DMS 273 (cell line): ENCODE results near the gene SPCS3.
"Not testable (repeated sequence)": the region's sequence is repeated elsewhere in the genome, so short reads cannot be mapped to it uniquely, and the experiment has no call there.

Experiments used
- DNase-seq: peaks from one replicate; lab custom pipeline; 2025; ENCODE audit not compliant: unreplicated experiment; lab: John Stamatoyannopoulos, UW

Gene SPCS3

DNA sequence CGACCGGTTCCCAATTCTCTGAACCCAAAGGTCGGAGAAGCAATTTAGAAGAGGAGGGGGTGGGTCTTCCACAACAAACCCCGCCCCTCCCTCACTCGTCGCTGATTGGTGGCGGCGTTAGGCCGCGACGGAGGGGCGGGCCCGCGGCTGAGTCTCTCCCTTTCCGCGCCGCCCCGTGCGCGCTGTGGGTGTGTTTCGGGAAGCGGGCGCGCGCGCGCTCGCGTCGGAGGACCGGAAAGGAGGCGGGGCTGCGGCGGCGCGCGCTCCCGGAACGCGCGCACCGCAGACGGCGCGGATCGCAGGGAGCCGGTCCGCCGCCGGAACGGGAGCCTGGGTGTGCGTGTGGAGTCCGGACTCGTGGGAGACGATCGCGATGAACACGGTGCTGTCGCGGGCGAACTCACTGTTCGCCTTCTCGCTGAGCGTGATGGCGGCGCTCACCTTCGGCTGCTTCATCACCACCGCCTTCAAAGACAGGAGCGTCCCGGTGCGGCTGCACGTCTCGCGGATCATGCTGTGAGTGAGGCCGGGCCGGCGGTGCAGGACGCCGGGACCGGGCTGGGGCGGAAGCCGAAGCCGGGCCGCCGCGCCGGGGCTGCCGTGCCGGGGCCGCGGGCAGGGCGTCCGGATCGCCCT lies at the start of gene SPCS3:
Gene SPCS3 (plus strand): TSS at position 263 of the 636 bp plus-strand sequence. CDS start 111 bp downstream, at position 374.
- peak; percentile 98 for DNase-seq

DNA sequence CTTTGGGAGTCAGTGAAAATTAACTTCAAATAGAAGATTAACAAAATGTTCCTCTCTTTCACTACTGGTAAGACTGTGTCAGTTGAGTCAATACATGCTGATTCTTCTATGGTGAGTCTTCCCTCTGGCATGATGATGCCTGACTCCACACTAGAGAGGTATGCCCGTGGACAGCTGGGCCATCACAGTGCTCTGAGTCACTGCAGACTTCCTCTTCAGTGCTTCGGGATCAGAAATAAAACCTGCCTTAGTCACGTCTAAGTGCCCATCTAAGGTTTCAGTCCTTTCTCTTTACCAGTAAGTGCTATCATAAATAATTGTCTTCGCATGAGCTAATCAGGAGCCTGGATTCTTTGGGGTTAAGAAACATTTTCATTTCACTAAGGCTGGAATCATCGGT lies 49.1 kb upstream of the SPCS3 start:
- peak; percentile 44 for DNase-seq

DNA sequence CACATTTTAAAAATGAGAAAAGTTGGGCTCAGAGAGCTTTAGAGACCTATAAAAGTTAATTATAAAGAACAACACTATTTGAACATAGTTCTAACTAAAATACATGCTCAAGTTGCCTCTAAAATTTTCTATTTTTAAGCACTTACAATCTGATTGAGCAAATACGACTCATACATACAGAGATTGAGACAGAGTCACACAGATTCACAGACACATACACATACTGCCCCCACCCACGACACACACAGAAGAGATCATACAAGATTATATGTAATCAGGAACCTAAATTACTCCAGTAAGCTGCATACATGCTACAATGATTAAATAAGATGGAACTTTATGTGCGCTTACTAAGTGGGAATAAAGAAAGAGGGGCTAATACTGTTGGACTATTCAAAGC lies 48.0 kb upstream of the SPCS3 start:
- no peak for DNase-seq

- DNase-seq: no peak
Observed at GRCh38 chr4:176272799-176273198, 47.0 kb upstream of the SPCS3 start.

- DNase-seq: no peak
Observed at GRCh38 chr4:176273736-176274135, 46.0 kb upstream of the SPCS3 start.

GRCh38 chr4:176274441-176274840 lies 45.3 kb upstream of the SPCS3 start:
- DNase-seq: no peak

- DNase-seq: no peak
Observed at GRCh38 chr4:176276710-176277109, 43.1 kb upstream of the SPCS3 start.

DNA sequence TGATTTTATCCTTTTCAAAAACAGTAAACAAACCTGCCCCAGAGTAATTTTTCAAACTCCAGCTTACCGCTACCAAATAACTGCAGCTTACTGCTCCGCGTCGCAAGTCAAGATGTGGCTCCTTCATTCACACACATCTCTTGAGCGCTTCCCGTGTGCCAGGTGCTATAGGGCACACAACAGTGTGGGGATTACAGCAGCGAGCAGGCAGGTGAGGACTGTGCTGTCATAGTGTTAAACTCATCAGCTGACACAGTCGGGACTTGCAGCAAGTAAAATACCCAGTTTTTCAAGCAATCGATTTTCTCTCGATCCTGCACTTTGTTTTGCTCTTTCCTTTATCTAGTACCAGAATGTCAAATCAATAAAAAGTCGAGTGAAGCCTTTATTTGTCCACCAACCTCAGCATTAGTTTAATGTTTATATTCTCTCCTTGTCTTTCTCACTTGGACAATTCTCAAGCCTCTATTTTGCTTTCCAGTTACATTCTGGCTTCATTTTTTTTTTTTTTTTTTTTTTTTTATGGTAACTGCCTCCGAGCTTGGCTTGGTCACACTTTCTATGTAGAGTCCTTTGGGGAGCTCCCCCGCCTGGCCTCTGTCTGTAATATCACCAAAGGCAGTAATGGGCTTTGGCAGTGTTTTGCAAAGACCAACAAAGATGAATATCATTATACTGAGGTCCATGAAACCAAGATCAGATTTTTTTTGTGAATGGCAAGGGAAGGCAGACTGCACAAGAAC lies 42.4 kb upstream of the SPCS3 start:
- peak; percentile 76 for DNase-seq

- DNase-seq: not testable (repeated sequence)
Observed at GRCh38 chr4:176279560-176279959, 40.2 kb upstream of the SPCS3 start.

DNA sequence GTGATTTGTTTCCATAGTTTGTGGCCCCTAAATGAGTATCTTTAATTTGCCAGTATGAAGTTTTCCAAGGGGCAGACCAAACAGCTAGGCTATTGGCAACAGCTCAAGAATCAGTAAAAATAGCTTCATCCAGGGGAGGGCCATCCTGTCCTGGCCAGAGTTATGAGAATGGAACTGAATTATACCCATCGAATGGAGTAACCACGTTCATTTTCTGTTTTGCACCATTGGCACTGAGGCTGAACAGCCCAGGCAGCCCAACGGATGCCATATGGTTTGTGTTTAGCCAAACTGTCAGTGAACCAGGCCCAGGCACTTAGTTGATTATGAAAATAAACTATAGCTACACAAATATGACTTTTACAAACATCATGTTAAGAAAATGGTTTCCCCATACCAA lies 33.0 kb upstream of the SPCS3 start:
- DNase-seq: peak; percentile 33

- no peak for DNase-seq
Observed at GRCh38 chr4:176287546-176287945, 32.2 kb upstream of the SPCS3 start.

GRCh38 chr4:176288020-176288419 lies 31.7 kb upstream of the SPCS3 start:
- no peak for DNase-seq

DNA sequence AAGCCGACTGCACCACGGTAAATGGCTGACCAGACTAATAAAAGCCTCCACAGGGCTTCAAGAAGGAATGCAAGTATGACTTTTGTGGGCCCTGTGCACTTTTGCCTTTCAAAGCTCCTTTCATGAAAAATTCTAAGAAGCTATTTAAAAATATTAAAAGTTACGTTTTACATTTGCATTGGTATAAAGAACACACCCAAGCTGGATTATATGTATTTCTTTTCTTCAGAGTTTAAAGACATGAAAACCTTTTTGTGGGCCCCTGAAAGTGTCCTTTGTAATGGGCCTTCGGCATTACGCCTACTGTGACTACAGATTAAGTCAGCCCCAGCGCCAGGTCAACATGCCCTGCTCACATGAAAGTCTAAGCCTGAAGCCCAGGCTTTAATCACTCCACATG lies 30.2 kb upstream of the SPCS3 start:
- no peak for DNase-seq

DNA sequence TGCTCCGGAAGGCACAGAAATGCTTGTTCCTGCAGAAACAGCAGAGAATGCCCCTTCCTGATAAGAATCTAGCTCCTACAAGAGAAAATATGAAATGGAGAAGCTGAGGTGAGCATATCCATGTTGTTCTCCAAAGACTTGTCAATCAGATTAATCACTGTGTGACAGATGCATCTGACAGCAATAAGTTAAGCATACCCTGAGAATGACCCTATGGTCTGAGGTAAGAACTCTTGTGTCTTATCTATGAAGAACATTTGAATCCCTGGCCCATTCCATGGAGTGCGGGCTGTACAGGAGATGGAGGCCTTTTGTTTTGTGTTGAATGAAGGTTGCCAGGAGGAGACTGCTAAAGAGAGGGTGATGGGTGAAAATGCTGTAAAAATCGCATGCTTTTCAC lies 29.2 kb upstream of the SPCS3 start:
- DNase-seq: no peak

DNA sequence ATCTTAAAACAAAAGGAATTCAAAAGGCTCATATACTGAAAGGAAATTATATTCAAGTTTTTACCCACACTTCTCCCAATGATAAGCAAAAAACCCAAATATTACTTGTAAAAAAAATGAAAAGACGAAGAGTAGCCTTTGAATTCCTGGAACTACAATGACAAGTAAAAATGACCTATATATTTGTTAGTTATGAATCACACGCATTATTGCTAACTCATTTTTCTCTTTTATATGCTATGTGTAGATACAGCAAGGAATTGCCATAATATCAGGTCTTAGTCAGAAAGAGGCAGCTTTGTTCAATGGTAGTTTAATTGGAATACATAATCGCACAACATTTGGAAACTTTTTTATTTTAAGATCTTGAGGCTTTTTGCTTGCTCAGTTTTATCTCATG lies 28.0 kb upstream of the SPCS3 start:
- no peak for DNase-seq

GRCh38 chr4:176292920-176293319 lies 26.8 kb upstream of the SPCS3 start:
- no peak for DNase-seq

DNA sequence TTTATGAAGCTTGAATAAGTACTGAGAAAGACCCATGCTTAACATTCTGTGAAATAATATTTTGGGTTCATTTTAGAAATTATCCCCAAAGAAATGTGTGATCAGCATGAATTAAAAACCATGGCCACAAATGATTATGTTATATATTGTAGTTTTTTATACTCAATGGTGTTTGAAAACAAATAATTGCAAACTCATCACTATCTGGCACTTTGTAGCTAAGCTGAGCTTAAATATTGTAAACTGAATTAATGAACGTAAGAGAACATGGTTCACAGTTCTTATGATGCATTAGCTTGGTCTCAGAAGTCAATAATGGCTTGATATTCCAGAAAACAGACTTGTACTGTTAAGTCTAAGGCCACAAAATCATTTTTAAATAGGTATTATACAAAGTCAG lies 26.1 kb upstream of the SPCS3 start:
- DNase-seq: no peak

GRCh38 chr4:176295907-176296306 lies 23.9 kb upstream of the SPCS3 start:
- DNase-seq: not testable (repeated sequence)

- no peak for DNase-seq
Observed at GRCh38 chr4:176298664-176299063, 21.1 kb upstream of the SPCS3 start.

GRCh38 chr4:176300036-176300435 lies 19.7 kb upstream of the SPCS3 start:
- DNase-seq: no peak

GRCh38 chr4:176300565-176300964 lies 19.2 kb upstream of the SPCS3 start:
- DNase-seq: peak; percentile 4
